ENCODE data around the gene BSN. TPM values are rescaled to one million over a fixed set of nuclear protein-coding genes. Genes with fewer than 3 reads are reported as not detected.

The BSN gene
- total RNA-seq, 1 donor from 2014 or later, result 0.39 TPM

DNA sequence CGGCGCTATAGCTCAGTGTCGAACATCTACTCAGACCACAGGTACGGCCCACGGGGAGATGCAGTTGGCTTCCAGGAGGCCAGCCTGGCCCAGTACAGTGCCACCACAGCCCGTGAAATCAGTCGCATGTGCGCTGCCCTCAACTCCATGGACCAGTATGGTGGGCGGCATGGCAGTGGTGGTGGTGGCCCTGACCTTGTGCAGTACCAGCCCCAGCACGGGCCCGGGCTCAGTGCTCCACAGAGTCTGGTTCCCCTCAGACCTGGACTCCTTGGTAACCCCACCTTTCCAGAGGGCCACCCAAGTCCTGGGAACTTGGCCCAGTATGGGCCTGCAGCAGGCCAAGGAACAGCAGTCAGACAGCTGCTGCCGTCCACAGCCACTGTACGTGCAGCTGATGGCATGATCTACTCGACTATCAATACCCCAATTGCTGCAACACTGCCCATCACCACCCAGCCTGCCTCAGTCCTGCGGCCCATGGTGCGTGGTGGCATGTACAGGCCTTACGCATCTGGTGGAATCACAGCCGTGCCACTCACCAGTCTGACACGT is 101.5 kb downstream of the BSN start:
- no peak for DNase-seq

DNA sequence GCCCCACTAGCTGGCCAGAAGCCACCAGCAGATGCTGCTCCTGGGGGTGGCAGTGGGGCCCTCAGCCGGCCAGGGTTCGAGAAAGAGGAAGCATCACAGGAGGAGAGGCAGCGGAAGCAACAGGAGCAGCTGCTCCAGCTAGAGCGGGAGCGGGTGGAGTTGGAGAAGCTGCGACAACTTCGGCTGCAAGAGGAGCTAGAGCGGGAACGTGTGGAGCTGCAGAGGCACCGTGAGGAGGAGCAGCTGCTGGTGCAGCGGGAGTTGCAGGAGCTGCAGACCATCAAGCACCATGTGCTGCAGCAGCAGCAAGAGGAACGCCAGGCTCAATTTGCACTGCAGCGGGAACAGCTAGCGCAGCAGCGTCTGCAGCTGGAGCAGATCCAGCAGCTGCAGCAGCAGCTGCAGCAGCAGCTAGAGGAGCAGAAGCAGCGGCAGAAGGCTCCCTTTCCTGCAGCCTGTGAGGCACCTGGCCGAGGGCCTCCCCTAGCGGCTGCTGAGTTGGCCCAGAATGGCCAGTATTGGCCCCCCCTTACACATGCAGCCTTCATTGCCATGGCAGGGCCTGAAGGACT is 102.3 kb downstream of the BSN start:
- DNase-seq, result no peak

DNA sequence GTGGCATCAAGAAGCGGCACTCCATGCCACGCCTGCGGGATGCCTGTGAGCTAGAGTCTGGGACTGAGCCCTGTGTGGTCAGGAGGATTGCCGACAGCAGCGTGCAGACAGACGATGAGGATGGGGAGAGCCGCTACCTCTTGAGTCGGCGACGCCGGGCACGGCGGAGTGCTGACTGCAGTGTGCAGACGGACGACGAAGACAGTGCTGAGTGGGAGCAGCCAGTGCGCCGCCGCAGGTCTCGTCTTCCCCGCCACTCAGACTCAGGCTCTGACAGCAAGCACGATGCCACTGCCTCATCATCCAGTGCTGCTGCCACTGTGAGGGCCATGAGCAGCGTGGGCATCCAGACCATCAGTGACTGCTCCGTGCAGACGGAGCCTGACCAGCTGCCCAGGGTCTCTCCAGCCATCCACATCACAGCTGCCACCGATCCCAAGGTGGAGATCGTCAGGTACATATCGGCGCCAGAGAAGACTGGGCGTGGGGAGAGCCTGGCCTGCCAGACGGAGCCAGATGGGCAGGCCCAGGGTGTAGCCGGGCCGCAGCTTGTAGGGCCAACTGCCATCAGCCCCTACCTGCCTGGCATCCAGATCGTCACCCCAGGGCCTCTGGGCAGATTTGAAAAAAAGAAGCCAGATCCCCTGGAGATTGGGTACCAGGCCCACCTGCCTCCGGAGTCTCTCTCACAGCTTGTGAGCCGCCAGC is 103.1 kb downstream of the BSN start:
- DNase-seq, result no peak

DNA sequence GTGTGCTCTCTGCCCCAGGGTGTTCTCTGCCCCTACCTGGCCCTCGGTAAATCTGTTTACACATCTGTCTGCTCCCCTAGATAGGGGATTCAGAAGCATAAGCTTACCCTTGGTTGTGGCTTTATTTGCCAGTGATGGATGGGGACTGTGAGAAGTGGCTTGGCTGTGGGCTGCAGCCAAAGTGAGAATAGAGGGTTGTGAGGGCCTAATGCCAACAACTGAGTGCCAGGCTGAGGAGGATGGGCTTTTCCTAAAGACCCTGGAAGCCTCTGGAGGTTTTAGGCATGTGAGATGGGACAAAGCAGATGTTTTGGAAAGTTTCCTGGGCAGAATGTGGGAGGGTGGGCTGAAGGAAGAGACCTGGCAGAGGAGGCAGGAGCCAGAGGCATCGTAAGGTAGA is 104.4 kb downstream of the BSN start:
- no peak for DNase-seq

DNA sequence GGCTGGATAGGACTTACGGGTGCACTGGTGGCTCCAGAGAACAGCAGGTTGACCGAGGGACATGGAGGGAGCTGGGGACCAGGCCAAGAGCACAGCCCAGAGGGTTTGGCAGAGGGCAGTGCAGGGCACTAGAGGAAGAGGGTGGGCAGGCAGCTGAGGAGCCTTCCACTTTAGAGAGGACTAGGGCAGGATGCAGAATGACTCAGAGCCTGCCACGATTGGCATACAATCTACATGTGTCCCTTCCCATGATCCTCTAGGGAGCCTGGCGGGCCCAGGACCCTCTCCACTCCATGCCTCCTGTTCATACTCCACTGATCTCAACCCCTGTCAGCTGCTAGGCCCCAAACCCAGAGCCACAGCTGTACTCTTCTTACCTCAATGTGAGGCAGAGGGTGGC is 105.5 kb downstream of the BSN start:
- DNase-seq, result no peak

DNA sequence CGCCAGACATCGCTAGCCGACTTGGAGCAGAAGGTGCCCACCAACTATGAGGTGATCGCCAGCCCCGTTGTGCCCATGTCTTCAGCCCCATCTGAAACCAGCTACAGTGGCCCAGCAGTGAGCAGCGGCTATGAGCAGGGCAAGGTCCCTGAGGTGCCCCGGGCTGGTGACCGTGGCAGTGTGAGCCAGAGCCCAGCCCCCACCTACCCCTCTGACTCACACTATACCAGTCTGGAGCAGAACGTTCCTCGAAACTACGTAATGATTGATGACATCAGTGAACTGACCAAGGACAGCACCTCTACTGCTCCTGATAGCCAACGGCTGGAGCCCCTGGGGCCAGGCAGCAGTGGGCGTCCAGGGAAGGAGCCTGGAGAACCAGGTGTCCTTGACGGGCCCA is 107.0 kb downstream of the BSN start:
- no peak for DNase-seq

DNA sequence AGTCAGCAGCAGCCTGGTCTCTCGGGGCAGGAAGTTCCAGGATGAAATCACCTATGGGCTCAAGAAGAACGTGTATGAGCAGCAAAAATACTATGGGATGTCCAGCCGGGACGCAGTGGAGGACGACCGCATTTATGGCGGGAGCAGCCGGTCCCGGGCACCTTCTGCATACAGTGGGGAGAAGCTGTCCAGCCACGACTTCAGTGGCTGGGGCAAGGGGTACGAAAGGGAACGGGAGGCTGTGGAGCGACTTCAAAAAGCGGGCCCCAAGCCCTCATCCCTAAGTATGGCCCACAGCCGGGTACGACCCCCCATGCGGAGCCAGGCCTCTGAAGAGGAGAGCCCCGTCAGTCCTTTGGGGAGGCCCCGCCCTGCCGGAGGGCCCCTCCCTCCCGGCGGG is 107.7 kb downstream of the BSN start:
- DNase-seq, result no peak

DNA sequence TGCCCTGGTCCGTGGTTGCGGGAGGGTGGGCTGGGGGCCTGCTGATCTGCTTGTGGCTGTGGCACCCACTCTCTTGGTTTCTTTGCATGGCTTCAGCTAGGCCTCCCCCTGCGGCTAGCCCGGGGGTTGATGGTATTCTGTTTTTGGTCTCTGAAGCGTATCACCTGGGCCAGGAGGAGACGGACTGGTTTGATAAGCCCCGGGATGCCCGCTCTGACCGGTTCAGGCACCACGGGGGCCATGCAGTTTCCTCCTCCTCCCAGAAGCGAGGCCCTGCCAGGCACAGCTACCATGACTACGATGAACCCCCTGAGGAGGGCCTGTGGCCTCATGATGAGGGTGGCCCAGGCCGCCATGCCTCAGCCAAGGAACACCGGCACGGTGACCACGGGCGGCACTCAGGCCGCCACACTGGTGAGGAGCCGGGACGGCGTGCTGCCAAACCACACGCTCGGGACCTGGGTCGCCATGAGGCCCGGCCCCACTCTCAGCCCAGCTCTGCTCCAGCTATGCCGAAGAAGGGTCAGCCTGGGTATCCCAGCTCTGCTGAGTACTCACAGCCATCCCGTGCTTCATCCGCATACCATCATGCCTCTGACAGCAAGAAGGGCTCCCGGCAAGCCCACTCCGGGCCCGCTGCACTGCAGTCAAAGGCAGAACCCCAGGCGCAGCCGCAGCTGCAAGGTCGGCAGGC is 108.6 kb downstream of the BSN start:
- no peak for DNase-seq

DNA sequence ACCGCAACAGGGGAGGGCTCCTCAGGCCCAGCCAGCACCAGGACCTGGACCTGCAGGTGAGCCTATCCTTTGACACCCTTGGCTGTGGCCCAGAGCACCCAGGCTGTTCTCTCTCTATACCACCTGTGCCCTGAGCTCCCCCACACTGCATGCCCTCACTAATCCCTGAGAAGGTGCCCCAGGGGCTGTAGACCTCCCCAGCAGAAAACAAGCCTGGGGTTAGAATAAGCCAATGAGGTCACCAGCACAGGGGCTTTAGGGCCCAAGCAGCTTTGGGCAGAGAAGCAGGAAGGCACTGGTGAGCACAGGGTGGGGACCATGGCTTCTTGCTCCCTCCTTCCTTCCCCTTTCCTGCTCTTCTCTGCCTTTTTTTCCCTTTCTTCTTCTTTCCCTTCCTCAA is 109.6 kb downstream of the BSN start:
- no peak for DNase-seq

DNA sequence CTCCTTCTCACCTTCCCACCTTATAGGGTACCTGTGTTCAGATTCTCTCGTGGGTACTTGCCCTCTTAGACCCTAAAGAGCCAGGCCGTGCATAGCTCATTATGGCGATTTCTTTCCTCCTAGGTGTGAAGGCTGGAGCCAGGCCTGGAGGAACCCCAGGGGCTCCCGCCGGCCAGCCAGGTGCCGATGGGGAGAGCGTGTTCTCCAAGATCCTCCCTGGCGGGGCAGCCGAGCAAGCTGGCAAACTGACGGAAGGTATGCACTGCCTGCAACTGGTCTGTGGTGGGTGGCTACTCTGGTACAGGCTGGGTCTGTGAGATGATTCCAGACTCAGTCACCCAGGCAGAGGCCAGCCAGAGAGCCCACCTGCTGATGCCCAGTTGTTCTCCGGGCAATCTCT is 110.0 kb downstream of the BSN start:
- no peak for DNase-seq

DNA sequence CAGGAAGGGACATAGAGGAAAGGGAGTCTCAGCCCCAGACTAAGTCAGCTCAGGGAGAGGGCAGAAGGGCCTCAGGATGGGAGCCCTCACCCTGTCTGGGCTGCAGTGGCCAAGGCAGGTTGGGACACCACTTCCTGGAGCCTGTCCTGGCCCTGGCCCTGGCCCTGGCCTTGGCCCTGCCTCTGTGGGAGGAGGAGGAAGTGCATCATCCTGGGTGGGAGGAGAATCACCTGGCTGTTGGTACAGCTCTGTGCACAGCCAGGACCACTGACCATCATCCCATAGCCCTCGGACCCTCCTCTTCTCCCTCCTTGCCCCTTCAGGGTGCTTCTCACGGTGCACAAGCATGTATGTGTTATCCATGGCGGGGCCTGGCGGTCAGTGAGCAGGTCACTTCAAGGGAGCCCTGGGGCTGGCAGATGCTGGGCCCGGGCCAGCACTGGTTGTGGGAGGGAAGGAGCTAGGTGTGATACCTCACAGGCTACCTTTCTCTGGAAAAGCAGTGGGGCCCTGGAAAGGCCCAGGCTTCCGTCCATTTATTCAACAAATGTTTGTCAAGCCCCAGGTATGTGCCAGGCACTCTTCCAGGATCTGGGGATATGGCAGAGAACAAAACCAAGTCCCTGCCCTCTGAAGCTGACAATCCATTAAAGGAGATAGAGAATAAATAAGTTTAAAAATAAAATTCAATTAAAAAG is 111.7 kb downstream of the BSN start:
- DNase-seq, result no peak

DNA sequence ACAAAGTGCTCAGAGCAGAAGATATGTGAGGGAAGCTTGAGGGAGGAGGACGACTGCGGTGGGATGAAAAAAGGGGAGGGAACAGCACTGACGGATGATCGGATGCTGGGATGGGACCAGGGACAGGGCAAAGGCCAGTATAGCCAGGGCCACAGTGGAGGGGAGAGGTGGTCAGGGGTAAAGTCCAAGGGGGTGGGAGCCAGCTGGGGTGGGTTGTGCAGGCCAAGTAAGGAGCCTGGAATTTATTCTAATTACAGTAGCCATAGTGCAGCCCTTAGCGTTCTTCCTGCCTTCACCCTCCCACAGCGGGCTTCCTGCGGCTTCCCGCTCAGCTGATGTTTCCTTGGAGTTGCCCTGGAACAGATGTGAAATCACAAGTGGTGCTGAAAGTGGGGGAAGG is 112.3 kb downstream of the BSN start:
- no peak for DNase-seq

DNA sequence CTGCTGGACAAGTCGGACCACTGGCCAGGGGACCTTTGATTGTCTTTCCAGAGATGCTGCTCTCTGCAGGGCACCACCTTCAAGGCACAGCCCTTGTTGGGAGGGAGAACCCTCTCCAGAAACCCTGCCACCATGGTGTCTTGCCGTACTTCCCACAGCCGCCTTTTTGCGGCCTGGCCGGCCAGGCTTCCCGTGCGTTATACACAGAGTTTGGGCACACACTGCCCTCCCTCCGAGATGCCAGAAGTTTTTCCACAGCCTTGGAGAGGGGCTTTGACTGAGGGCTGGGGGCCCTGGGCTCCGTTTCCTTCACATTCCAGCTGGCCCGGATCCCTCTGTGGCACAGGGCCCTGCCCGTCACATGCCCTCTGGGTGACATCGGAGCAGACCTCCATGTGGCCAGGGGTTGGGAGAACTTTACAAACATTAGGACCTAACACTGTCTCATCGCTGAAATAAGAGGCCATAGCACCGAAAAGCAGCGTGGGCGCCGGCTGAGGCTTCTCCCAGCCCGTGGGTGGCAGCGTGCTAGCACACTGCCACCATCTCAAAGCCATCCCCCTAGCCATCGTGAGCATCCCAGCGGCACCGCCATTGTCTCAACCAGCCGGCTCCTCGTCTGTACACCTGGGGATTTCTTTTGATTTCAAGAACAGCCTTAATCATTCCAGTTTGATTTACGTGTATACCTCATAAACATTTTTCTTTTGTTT is 113.6 kb downstream of the BSN start:
- DNase-seq, result no peak

DNA sequence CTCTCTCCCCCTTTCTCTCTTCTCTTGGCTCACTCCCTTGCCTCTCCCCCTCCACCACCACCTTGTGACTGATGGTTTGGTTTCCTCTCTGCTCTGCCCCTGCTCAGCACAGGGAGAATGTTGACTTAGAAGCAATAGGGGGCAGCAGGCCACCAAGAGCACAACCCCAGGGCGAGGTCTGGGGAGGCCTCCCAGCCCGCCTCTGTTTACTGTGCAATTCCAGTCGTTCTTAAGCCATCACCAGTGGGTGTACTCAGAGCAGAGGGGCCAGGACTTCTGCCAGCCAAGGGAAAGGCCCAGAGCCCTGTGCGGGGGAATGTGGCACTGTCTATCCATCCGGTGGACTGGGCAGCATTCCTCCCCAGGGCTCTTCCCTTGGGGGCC is 114.1 kb downstream of the BSN start:
- no peak for DNase-seq

DNA sequence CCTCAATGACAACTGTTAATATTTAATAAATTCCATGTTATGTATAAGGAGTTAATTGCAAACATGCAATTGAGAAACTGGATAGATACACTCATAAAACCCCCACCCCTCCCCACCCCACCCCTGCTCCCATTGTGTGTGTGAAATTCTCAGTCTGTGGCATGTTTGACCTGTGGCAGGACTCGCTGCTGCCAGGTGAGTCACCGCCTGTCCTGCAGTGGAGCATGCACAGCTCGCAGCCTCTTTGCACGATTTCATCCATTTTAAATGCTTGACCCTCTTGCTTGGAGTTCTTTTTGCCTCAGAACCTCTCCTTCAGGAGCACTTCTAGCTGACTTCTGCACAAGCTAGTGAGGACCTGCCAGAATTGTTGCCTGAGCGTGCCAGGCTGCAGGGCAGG is 114.6 kb downstream of the BSN start:
- DNase-seq, result no peak

DNA sequence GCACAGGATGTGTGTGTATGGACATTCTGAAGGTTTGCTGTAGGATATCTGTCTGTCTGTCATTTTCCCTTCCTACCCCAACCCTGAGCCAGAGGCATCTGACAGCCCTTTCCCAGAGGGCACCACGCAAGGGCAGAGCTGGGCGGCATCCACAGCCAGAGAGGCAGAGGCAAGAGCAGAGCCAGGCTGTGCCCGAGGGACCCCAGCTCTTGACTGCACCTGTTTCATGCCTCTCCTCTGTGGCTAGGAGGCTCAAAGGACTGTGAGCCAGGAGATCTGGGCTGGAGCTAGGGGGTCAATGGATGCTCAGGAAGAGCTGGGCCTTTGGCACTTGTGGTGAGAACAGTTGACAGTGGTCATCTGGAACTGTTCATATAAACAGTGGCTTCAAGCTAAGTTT is 115.1 kb downstream of the BSN start:
- DNase-seq, result no peak

DNA sequence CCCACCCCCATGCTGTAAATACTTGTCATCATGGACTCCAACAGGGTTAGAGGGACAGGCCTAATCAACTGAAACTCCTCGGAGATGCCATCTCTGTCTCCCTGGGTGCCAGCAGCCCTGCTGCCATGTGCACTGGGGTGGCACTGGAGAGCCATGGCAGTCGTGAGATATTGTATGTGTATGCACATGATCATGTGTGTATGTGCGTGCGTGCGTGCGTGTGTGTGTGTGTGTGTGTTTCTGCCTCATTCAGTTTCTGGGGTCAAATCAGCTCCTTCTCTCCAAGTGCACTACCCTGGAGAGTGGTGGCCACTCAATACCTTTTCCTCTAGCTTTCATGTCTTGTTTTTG is 116.6 kb downstream of the BSN start:
- no peak for DNase-seq

DNA sequence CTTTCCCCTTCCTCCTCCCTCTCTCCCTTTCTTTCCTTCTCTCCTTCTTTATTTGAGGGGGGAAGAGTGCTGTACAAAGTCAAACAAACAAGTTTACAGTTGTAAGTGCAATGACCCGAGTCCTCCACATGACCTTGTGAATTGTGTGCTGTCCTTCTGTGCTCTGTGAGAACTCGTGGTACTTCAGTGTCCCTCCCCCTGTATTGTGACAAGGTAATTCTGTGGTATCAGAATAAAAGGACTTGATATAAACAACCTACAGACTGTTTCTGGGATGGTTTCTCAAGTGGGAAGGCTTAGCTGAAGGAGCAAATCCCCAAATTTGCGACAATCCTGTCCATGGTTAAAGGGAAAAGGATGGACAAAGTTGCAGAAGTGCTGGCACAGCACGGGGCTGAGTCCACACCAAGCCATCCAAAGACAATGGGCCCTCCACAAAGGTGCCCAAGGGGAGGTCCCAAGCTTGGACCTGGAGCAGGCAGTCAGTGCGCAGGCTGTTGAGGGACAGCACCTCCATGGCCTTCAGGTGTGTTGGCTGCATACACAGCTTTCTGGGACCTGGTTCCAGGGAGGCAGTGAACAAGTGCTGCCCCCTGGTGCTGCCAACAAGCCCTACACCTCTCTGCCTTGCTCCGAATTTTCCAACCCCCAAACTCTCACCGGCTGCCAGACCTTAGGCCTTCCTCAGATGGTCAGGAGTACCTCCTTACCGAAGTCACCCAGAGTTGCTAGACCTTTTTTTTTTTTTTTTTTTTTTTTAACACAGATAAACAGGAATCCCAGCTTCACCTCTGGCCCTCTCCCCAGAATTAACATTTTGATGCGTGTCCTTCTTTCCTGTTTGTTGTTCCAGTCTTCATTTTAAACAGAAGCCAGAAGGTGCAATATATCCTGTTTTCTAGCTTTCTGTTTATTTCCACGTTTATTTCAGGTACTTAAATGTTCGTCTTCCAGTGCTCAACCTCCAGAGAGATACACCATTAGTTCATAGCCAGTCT is 117.3 kb downstream of the BSN start:
- no peak for DNase-seq

DNA sequence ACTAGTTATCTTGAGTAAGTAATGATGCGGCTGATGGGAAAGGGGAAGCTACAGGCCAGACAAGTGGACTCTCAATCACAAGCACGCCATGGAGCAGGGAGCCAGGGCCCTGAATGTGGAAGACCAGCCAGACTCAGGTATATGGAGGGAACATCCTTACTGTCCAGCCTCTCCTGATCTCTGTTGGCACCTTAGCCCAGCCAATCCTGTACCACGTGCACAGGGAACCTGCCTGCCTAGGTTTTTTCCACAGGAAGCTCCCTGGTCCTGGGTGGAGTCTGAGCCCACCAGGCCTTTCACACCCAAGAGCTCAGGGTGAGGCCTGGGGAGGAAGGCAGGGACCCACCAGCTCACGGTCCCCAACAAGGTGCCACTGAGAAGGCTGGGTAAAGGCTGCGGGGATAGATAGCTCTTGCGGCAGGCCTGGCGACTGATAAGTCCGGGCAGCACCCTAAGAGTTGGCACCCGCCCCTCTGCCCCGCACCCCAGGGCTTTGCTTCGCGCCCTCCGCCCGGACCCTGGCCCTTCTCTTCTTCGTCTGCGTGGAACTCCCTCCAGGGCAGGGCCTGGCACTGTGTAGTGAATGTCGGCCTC is 118.9 kb downstream of the BSN start:
- DNase-seq, result no peak

DNA sequence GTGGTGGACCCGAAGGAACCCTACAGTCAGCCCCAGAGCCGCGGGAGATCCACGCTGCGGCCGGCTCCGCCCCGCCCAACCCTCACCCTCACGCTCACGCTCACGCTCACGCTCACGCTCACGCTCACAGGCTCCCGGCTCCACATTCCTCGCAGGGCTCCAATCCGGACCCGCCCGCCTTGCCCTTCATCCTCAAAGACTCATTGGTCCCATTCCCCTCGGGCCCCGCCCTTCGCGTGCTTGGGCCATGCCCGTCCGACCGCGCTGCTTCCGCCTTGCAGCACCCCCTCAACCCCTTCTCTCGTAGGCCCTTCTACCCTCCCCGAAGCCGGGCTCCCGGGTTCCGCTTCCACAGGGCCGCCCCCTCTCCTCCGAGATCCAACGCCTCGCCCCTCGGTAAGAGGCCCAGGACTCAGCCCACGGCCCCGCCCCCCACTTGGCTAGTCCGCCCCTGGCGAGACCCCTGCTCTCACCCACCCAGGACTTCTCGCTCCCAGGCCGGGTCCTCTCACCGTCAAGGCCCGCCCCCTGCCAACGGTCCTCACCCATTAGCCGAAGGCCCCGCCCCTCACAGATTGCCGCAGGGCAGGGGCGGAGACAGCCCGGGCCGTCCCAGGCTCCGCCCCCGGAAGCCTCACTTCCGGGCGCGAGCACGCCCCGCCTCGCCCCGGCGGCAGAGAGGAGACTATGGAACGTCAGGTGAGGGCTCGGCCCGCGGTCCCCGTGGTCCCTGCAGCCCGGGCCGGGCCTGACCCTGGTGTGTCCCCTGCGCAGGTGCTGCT is 119.6 kb downstream of the BSN start, which contains the start of gene APEH:
Gene APEH, plus strand, starts transcription at position 637 of the 782 bp plus-strand sequence. Its CDS starts 51 bp downstream, at position 688.
- no peak for DNase-seq
